ENCODE data around the gene LAMC1. TPM values are rescaled to one million over a fixed set of nuclear protein-coding genes. Genes with fewer than 3 reads are reported as not detected.
A peak's percentile ranks its signal among the peaks of the same experiment; 100 is the strongest.
"Not testable (repeated sequence)": the region's sequence is repeated elsewhere in the genome, so short reads cannot be mapped to it uniquely, and the experiment has no call there.

LAMC1 gene
- total RNA-seq, 1 donor from 2014 or later: 164 TPM

DNA sequence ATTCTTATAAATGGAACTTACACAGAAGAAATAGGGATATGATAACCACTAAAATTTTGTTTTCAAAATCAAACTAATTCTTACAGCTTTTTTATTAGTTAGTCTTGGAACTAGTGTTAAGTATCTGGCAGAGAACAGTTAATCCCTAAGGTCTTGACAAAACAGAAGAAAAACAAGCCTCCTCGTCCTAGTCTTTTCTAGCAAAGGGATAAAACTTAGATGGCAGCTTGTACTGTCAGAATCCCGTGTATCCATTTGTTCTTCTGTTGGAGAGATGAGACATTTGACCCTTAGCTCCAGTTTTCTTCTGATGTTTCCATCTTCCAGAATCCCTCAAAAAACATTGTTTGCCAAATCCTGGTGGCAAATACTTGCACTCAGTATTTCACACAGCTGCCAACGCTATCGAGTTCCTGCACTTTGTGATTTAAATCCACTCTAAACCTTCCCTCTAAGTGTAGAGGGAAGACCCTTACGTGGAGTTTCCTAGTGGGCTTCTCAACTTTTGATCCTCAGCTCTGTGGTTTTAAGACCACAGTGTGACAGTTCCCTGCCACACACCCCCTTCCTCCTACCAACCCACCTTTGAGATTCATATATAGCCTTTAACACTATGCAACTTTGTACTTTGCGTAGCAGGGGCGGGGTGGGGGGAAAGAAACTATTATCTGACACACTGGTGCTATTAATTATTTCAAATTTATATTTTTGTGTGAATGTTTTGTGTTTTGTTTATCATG lies 120.5 kb downstream of the LAMC1 start:
- peaks cover 30% of the 10 kb centered on the region for H3K36me3 Mint-ChIP-seq
- no peak for DNase-seq (ENCODE audit: extremely low spot score, unreplicated experiment)
- no peaks in the 10 kb centered on the region for H3K9me3 Mint-ChIP-seq
- TF ChIP-seq, protein P1, sequence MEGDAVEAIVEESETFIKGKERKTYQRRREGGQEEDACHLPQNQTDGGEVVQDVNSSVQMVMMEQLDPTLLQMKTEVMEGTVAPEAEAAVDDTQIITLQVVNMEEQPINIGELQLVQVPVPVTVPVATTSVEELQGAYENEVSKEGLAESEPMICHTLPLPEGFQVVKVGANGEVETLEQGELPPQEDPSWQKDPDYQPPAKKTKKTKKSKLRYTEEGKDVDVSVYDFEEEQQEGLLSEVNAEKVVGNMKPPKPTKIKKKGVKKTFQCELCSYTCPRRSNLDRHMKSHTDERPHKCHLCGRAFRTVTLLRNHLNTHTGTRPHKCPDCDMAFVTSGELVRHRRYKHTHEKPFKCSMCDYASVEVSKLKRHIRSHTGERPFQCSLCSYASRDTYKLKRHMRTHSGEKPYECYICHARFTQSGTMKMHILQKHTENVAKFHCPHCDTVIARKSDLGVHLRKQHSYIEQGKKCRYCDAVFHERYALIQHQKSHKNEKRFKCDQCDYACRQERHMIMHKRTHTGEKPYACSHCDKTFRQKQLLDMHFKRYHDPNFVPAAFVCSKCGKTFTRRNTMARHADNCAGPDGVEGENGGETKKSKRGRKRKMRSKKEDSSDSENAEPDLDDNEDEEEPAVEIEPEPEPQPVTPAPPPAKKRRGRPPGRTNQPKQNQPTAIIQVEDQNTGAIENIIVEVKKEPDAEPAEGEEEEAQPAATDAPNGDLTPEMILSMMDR (conservative IDR thresholded peaks at IDR 0.05): no peak
- H3K27me3 Mint-ChIP-seq: no peaks in the 10 kb centered on the region
- H3K27ac Mint-ChIP-seq: no peak overlapping the region
- H3K4me1 Mint-ChIP-seq (ENCODE audit: unreplicated experiment): peaks cover 12% of the 10 kb centered on the region
- H3K4me3 Mint-ChIP-seq: no peak overlapping the region

- Mint-ChIP-seq H3K9me3 (no peaks in the 10 kb centered on the region), H3K27ac (no peak overlapping the region), H3K4me3 (no peak overlapping the region), H3K27me3 (no peaks in the 10 kb centered on the region), H3K4me1 (ENCODE audit: unreplicated experiment) (peaks cover 9% of the 10 kb centered on the region), H3K36me3 (peaks cover 24% of the 10 kb centered on the region)
- no peak for DNase-seq (ENCODE audit: extremely low spot score, unreplicated experiment)
- TF ChIP-seq, protein P1 (conservative IDR thresholded peaks at IDR 0.05): no peak
Observed at GRCh38 chr1:183144752-183145151, 121.5 kb downstream of the LAMC1 start.

DNA sequence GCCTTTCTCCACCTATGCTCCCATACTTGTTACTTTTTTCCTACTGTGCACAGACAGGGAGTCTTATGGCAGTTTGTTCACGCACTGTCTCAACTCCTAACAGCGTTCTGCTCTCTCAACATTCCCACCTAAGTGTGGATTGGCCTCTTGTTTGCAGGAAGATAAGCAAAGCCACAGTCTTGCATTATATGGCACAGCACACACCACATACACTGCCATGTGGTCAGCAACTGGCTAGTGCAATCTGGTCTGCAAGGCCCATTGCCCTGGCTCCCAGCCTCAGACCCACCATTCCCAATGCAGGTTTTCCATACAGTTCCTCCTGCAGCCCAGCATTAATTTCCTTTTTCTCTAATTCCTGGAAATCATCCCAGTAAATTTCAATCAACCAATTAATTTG lies 124.5 kb downstream of the LAMC1 start:
- Mint-ChIP-seq H3K27ac (no peak overlapping the region), H3K9me3 (no peaks in the 10 kb centered on the region), H3K27me3 (no peaks in the 10 kb centered on the region), H3K4me3 (no peak overlapping the region), H3K4me1 (ENCODE audit: unreplicated experiment) (peaks cover 7% of the 10 kb centered on the region), H3K36me3 (peaks cover 5% of the 10 kb centered on the region)
- DNase-seq (ENCODE audit: extremely low spot score, unreplicated experiment): no peak
- TF ChIP-seq, protein P1 (conservative IDR thresholded peaks at IDR 0.05): no peak

DNA sequence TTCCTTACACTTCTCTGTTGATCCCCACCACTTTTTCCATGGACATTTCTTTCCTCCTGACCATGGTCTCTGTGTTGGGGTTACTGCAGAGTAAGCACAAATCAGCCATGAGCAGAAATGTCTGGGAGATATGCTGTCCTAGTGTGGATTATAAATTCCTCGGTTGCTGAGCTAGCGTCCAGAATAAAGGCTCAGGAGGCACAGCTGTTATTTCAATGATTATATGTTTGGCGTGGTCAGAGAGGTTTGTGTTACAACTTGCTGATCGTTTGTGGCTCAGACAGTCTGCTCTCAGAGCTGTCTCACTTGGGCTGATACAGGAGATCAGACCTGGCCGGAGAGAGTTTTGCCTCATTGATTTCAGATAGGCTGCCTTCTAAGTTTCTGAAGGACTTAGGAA lies 125.4 kb downstream of the LAMC1 start:
- peak overlapping the region; percentile 4 for H3K27ac Mint-ChIP-seq
- H3K4me1 Mint-ChIP-seq (ENCODE audit: unreplicated experiment): peaks cover 7% of the 10 kb centered on the region
- H3K4me3 Mint-ChIP-seq: no peak overlapping the region
- no peak for DNase-seq (ENCODE audit: extremely low spot score, unreplicated experiment)
- no peaks in the 10 kb centered on the region for H3K9me3 Mint-ChIP-seq
- H3K36me3 Mint-ChIP-seq: peaks cover 5% of the 10 kb centered on the region
- H3K27me3 Mint-ChIP-seq: no peaks in the 10 kb centered on the region
- TF ChIP-seq, protein P1 (conservative IDR thresholded peaks at IDR 0.05): no peak

- no peak for DNase-seq (ENCODE audit: extremely low spot score, unreplicated experiment)
- TF ChIP-seq, protein P1 (conservative IDR thresholded peaks at IDR 0.05): no peak
- H3K36me3 Mint-ChIP-seq: peaks cover 4% of the 10 kb centered on the region
- no peak overlapping the region for H3K27ac Mint-ChIP-seq
- no peaks in the 10 kb centered on the region for H3K9me3 Mint-ChIP-seq
- no peak overlapping the region for H3K4me3 Mint-ChIP-seq
- no peaks in the 10 kb centered on the region for H3K27me3 Mint-ChIP-seq
- H3K4me1 Mint-ChIP-seq (ENCODE audit: unreplicated experiment): peaks cover 7% of the 10 kb centered on the region
Observed at GRCh38 chr1:183149273-183149672, 126.1 kb downstream of the LAMC1 start.

- H3K36me3 Mint-ChIP-seq; H3K4me3 Mint-ChIP-seq; DNase-seq (ENCODE audit: extremely low spot score, unreplicated experiment); H3K4me1 Mint-ChIP-seq (ENCODE audit: unreplicated experiment); H3K27me3 Mint-ChIP-seq; H3K9me3 Mint-ChIP-seq; H3K27ac Mint-ChIP-seq: not testable (repeated sequence)
Observed at GRCh38 chr1:183150032-183150431, 126.8 kb downstream of the LAMC1 start.
